C4-2B (cell line): ENCODE data around the gene PCDHA4.

Experiments
- CTCF ChIP-seq: fragments of 450-650 bp; conservative IDR thresholded peaks from 2 replicates; pipeline ENCODE4 v1.5.1; 2017; ENCODE audit warnings: mild to moderate bottlenecking
- ZFX ChIP-seq: fragments of 450-650 bp; IDR thresholded peaks from 2 replicates; pipeline ENCODE4 v1.6.1; 2017

- TF ChIP-seq CTCF (no peak), ZFX (no peak)
These were observed 10.2 kb upstream of the PCDHA4 start for GRCh38 chr5:140796718-140797095.
